Measurements from ENCODE around the gene ETF1. TPM values are rescaled to one million over a fixed set of nuclear protein-coding genes. Genes with fewer than 3 reads are reported as not detected.

ETF1 gene
- total and polyA plus RNA-seq, 2 donors (not counting 1 experiment from before 2014, with no cell fraction given): 10.2 to 50.5 TPM

GRCh38 chr5:138538943-138539627, 4.0 kb downstream of the ETF1 start:
- Histone ChIP-seq H3K9me3 (ENCODE audit: control extremely low read depth in 1 of 3, control insufficient read depth in 2 of 3, insufficient read depth in 1 of 3, low read length in 2 of 3) (no peaks in the 10 kb centered on the region), H4K20me1 (ENCODE audit: control insufficient read depth, insufficient read depth, low read length, poor library complexity, severe bottlenecking) (peaks cover 40% of the 10 kb centered on the region), H3K9ac (ENCODE audit: low read length) (no peak overlapping the region), H3K27ac (ENCODE audit: low read length in 2 of 2) (peak overlapping the region in 1 of 2 donors; percentile 20), H3K4me3 (ENCODE audit: control extremely low read depth in 1 of 5, extremely low read depth in 1 of 5, insufficient read depth in 1 of 5, low read depth in 2 of 5, low read length in 4 of 5) (no peak overlapping the region), H3K79me2 (ENCODE audit: control insufficient read depth, insufficient read depth, low read length) (peaks cover 94% of the 10 kb centered on the region), H3K4me1 (ENCODE audit: control insufficient read depth in 2 of 2, insufficient read depth in 2 of 2, low read length in 2 of 2) (peaks cover 21 to 33% of the 10 kb centered on the region in 2 donors), H3K4me2 (replicated peaks; ENCODE audit: low read depth, low read length, poor library complexity, severe bottlenecking) (no peak overlapping the region), H3K36me3 (replicated peaks in 1 of 2; ENCODE audit: control extremely low read depth in 1 of 2, control insufficient read depth in 1 of 2, extremely low read depth in 1 of 2, insufficient read depth in 2 of 2, low read length in 1 of 2) (peaks cover 1 to 18% of the 10 kb centered on the region in 2 experiments), H3K27me3 (replicated peaks in 1 of 4; ENCODE audit: control extremely low read depth in 1 of 4, control insufficient read depth in 3 of 4, insufficient read depth in 4 of 4, low read length in 3 of 4) (no peaks in the 10 kb centered on the region), H2AFZ (ENCODE audit: insufficient read depth, low read depth, low read length, poor library complexity, severe bottlenecking) (no peak overlapping the region)
- ATAC-seq (ENCODE audit: low read depth) (no peak), DNase-seq (no peak)
- no peak overlapping the region for H3K4me3 Mint-ChIP-seq
- ChIA-PET CTCF (no interaction called here), POLR2A (no interaction called here)
- TF ChIP-seq EZH2 (IDR thresholded peaks at IDR 0.05; ENCODE audit: borderline replicate concordance, insufficient read depth, low read depth, low read length, poor library complexity, severe bottlenecking): no peak
- TF ChIP-seq CTCF (IDR thresholded peaks at IDR 0.05): no peak
- WGBS (ENCODE audit: insufficient coverage): no CpG with 5 or more reads among the region's 2 CpGs
- no peak overlapping the region for H3K27ac Mint-ChIP-seq
- no peaks in the 10 kb centered on the region for H3K27me3 Mint-ChIP-seq
- H3K4me1 Mint-ChIP-seq: peaks cover 68% of the 10 kb centered on the region
- intact Hi-C loops (cut with micrococcal nuclease): no loop called here
- H3K9me3 Mint-ChIP-seq (ENCODE audit: insufficient read depth): no peaks in the 10 kb centered on the region

GRCh38 chr5:138536665-138537315, 6.2 kb downstream of the ETF1 start:
- peaks cover 67% of the 10 kb centered on the region for H3K4me1 Mint-ChIP-seq
- Histone ChIP-seq H3K4me1 (ENCODE audit: control insufficient read depth in 2 of 2, insufficient read depth in 2 of 2, low read length in 2 of 2) (peaks cover 9 to 27% of the 10 kb centered on the region in 2 donors), H3K79me2 (ENCODE audit: control insufficient read depth, insufficient read depth, low read length) (peaks cover 97% of the 10 kb centered on the region), H3K36me3 (replicated peaks in 1 of 2; ENCODE audit: control extremely low read depth in 1 of 2, control insufficient read depth in 1 of 2, extremely low read depth in 1 of 2, insufficient read depth in 2 of 2, low read length in 1 of 2) (peaks cover 1 to 29% of the 10 kb centered on the region in 2 experiments), H3K9me3 (ENCODE audit: control extremely low read depth in 1 of 3, control insufficient read depth in 2 of 3, insufficient read depth in 1 of 3, low read length in 2 of 3) (no peaks in the 10 kb centered on the region), H2AFZ (ENCODE audit: insufficient read depth, low read depth, low read length, poor library complexity, severe bottlenecking) (no peak overlapping the region), H3K27me3 (replicated peaks in 1 of 4; ENCODE audit: control extremely low read depth in 1 of 4, control insufficient read depth in 3 of 4, insufficient read depth in 4 of 4, low read length in 3 of 4) (no peaks in the 10 kb centered on the region), H3K27ac (ENCODE audit: low read length in 2 of 2) (no peak overlapping the region), H4K20me1 (ENCODE audit: control insufficient read depth, insufficient read depth, low read length, poor library complexity, severe bottlenecking) (peaks cover 62% of the 10 kb centered on the region), H3K4me3 (ENCODE audit: control extremely low read depth in 1 of 5, extremely low read depth in 1 of 5, insufficient read depth in 1 of 5, low read depth in 2 of 5, low read length in 4 of 5) (no peak overlapping the region), H3K9ac (ENCODE audit: low read length) (no peak overlapping the region), H3K4me2 (replicated peaks; ENCODE audit: low read depth, low read length, poor library complexity, severe bottlenecking) (no peak overlapping the region)
- no CpG with 5 or more reads among the region's 4 CpGs for WGBS (ENCODE audit: insufficient coverage)
- ATAC-seq (ENCODE audit: low read depth) (no peak), DNase-seq (no peak)
- intact Hi-C loops (cut with micrococcal nuclease): no loop called here
- H3K27ac Mint-ChIP-seq: no peak overlapping the region
- ChIA-PET POLR2A (no interaction called here), CTCF (interaction anchor here (1.4 kb wide), 1 partner anchor 86 kb away, joined by 4 read pairs; no protein-coding TSS in a partner anchor)
- TF ChIP-seq CTCF (IDR thresholded peaks at IDR 0.05) (peak; percentile 62), EZH2 (IDR thresholded peaks at IDR 0.05; ENCODE audit: borderline replicate concordance, insufficient read depth, low read depth, low read length, poor library complexity, severe bottlenecking) (no peak)
- no peaks in the 10 kb centered on the region for H3K27me3 Mint-ChIP-seq
- H3K4me3 Mint-ChIP-seq: no peak overlapping the region
- H3K9me3 Mint-ChIP-seq (ENCODE audit: insufficient read depth): no peaks in the 10 kb centered on the region

All from B cell (primary cell).